Testis (tissue), 2 donors: ENCODE measurements around the gene CUX1.

Experiments
- CTCF ChIP-seq, 3 experiments: fragments of 450-650 bp in 2 of 3; fragments of 200-600 bp in 1 of 3; sonication (generic) in 1 of 3; IDR thresholded peaks; one replicate each; pipeline ENCODE4 v1.5.1; 2016 to 2019; ENCODE audit warnings: antibody characterized with exemption in 3 of 3, mild to moderate bottlenecking in 2 of 3, moderate library complexity in 1 of 3
- POLR2A ChIP-seq: fragments of 450-650 bp; IDR thresholded peaks from one replicate; pipeline ENCODE4 v1.6.1; 2017; ENCODE audit warnings: antibody characterized with exemption, mild to moderate bottlenecking, moderate library complexity

GRCh38 chr7:102024769-102025391, 207.5 kb downstream of the CUX1 start:
- TF ChIP-seq CTCF (IDR thresholded peaks at IDR 0.05) = no peak
- no peak for TF ChIP-seq POLR2A
